HEK293T (cell line): ENCODE data around the gene GFPT2.

Experiments used
- CTCF ChIA-PET: fragments of 350-600 bp; formaldehyde crosslinking; extraction: SDS; loops from one replicate; lab custom pipeline; 2021; ENCODE audit warnings: antibody characterized with exemption, inconsistent platforms; lab: Yijun Ruan, JAX
- POLR2A ChIA-PET: fragments of 350-600 bp; formaldehyde crosslinking; extraction: SDS; loops from one replicate; lab custom pipeline; 2020; ENCODE audit warnings: antibody characterized with exemption, inconsistent platforms; lab: Yijun Ruan, JAX
- DNase-seq: peaks from one replicate; pipeline ENCODE4 v3.0.0; 2012; ENCODE audit warnings: mixed read lengths; ENCODE audit errors: extremely low spot score
- ARNT ChIP-seq: fragments of 450-650 bp; IDR thresholded peaks from 2 replicates; pipeline ENCODE4 v1.6.1; 2017; ENCODE audit warnings: mild to moderate bottlenecking
- BHLHE40 ChIP-seq: fragments of 450-650 bp; IDR thresholded peaks from 2 replicates; pipeline ENCODE4 v1.6.1; 2016; ENCODE audit warnings: mild to moderate bottlenecking, moderate library complexity, borderline replicate concordance
- CTBP1 ChIP-seq: fragments of 450-650 bp; IDR thresholded peaks from 2 replicates; pipeline ENCODE4 v1.6.1; 2016; ENCODE audit warnings: borderline replicate concordance
- ELF4 ChIP-seq: fragments of 450-650 bp; IDR thresholded peaks from 2 replicates; pipeline ENCODE4 v1.6.1; 2017; ENCODE audit warnings: antibody characterized with exemption
- FOXA1 ChIP-seq: fragments of 450-650 bp; IDR thresholded peaks from 2 replicates; pipeline ENCODE4 v1.6.1; 2016; ENCODE audit warnings: mild to moderate bottlenecking
- FOXK2 ChIP-seq: fragments of 450-650 bp; IDR thresholded peaks from 2 replicates; pipeline ENCODE4 v1.6.1; 2016; ENCODE audit warnings: mild to moderate bottlenecking
- FOXM1 ChIP-seq: fragments of 450-650 bp; IDR thresholded peaks from 2 replicates; pipeline ENCODE4 v1.6.1; 2017; ENCODE audit warnings: mild to moderate bottlenecking, borderline replicate concordance
- HDGF ChIP-seq: fragments of 450-650 bp; IDR thresholded peaks from 2 replicates; pipeline ENCODE4 v1.6.1; 2017; ENCODE audit warnings: antibody characterized with exemption, borderline replicate concordance
- L3MBTL2 ChIP-seq: fragments of 450-650 bp; conservative IDR thresholded peaks from 2 replicates; pipeline ENCODE4 v1.6.1; 2016; ENCODE audit warnings: mild to moderate bottlenecking
- LEF1 ChIP-seq: fragments of 450-650 bp; IDR thresholded peaks from 2 replicates; pipeline ENCODE4 v1.6.1; 2017; ENCODE audit warnings: mild to moderate bottlenecking, borderline replicate concordance
- NFRKB ChIP-seq: fragments of 450-650 bp; IDR thresholded peaks from 2 replicates; pipeline ENCODE4 v1.6.1; 2016; ENCODE audit warnings: mild to moderate bottlenecking, moderate library complexity
- PKNOX1 ChIP-seq: fragments of 450-650 bp; IDR thresholded peaks from 2 replicates; pipeline ENCODE4 v1.6.1; 2016
- SP1 ChIP-seq: fragments of 450-650 bp; IDR thresholded peaks from 2 replicates; pipeline ENCODE4 v1.6.1; 2017
- SUZ12 ChIP-seq: fragments of 450-650 bp; IDR thresholded peaks from 2 replicates; pipeline ENCODE4 v1.6.1; 2016; ENCODE audit warnings: mild to moderate bottlenecking
- TARDBP ChIP-seq: fragments of 450-650 bp; IDR thresholded peaks from 2 replicates; pipeline ENCODE4 v1.6.1; 2016
- ZNF384 ChIP-seq: fragments of 450-650 bp; IDR thresholded peaks from 2 replicates; pipeline ENCODE4 v1.6.1; 2016

The GFPT2 gene

GRCh38 chr5:180395540-180396274 is 42.6 kb upstream of the GFPT2 start:
- ChIA-PET POLR2A (no interaction called here), CTCF (no interaction called here)
- TF ChIP-seq HDGF (no peak), SP1 (no peak), CTBP1 (no peak), NFRKB (no peak), LEF1 (no peak), FOXM1 (no peak)
- peak; percentile 3 for DNase-seq

- no peak for TF ChIP-seq ELF4
- no peak for TF ChIP-seq BHLHE40
- no peak for TF ChIP-seq HDGF
- TF ChIP-seq ARNT: no peak
- TF ChIP-seq FOXK2: no peak
- POLR2A ChIA-PET: no interaction called here
- CTCF ChIA-PET: no interaction called here
- DNase-seq: no peak
These were observed 41.0 kb upstream of the GFPT2 start for GRCh38 chr5:180394031-180394636.

GRCh38 chr5:180391276-180391675 is 38.1 kb upstream of the GFPT2 start:
- CTCF ChIA-PET: no interaction called here
- DNase-seq: no peak
- POLR2A ChIA-PET: no interaction called here
- TF ChIP-seq LEF1 (no peak), FOXM1 (no peak), BHLHE40 (no peak), ELF4 (no peak), CTBP1 (no peak), PKNOX1 (no peak), HDGF (no peak), TARDBP (no peak), SUZ12 (no peak), ARNT (no peak), NFRKB (no peak), FOXA1 (no peak), ZNF384 (no peak), FOXK2 (no peak), SP1 (no peak), L3MBTL2 (no peak)

- TF ChIP-seq TARDBP (no peak), NFRKB (no peak), CTBP1 (no peak), ARNT (no peak), FOXA1 (no peak), FOXK2 (no peak), SUZ12 (no peak), ZNF384 (no peak), FOXM1 (no peak), PKNOX1 (no peak), LEF1 (no peak), BHLHE40 (no peak), L3MBTL2 (no peak), SP1 (no peak), HDGF (no peak), ELF4 (no peak)
- CTCF ChIA-PET: no interaction called here
- DNase-seq: peak; percentile 57
- POLR2A ChIA-PET: no interaction called here
These were observed 37.5 kb upstream of the GFPT2 start for GRCh38 chr5:180390441-180391190.

- CTCF ChIA-PET: no interaction called here
- POLR2A ChIA-PET: no interaction called here
- no peak for DNase-seq
- no peak for TF ChIP-seq NFRKB
- TF ChIP-seq ZNF384: no peak
- TF ChIP-seq LEF1: no peak
- TF ChIP-seq ELF4: no peak
- no peak for TF ChIP-seq TARDBP
- TF ChIP-seq L3MBTL2: no peak
These were observed 36.3 kb upstream of the GFPT2 start for GRCh38 chr5:180389252-180390101.

GRCh38 chr5:180387798-180388197 is 34.7 kb upstream of the GFPT2 start:
- DNase-seq: no peak
- ChIA-PET CTCF (no interaction called here), POLR2A (no interaction called here)
- TF ChIP-seq ELF4 (no peak), FOXK2 (no peak), FOXM1 (no peak), FOXA1 (no peak), HDGF (no peak), ARNT (no peak), SP1 (no peak), LEF1 (no peak), TARDBP (no peak), SUZ12 (no peak), NFRKB (no peak), BHLHE40 (no peak), PKNOX1 (no peak), L3MBTL2 (no peak), CTBP1 (no peak), ZNF384 (no peak)
